Keratinocyte (primary cell): Measurements from ENCODE around the gene ZNF33A. TPM values are rescaled to one million over a fixed set of nuclear protein-coding genes. Genes with fewer than 3 reads are reported as not detected.

Experiments used
- DNase-seq: peaks from one replicate; pipeline ENCODE4 v3.0.0-alpha.2; 2011; ENCODE audit warnings: low read depth, missing footprints, low spot score
- FAIRE-seq: peaks from 2 replicates; lab custom pipeline; 2011; peaks lifted over from hg19 to GRCh38; lab: Jason Lieb, UNC
- H2AFZ ChIP-seq: 2 replicates; pipeline ENCODE4 v1.6.0; 2012; ENCODE audit warnings: low read length, control low read depth, inconsistent platforms; ENCODE audit not compliant: control insufficient read depth
- H3K27ac ChIP-seq: 2 replicates; pipeline ENCODE4 v1.5.1; 2011; ENCODE audit warnings: low read length; ENCODE audit not compliant: control insufficient read depth, insufficient read depth
- H3K27me3 ChIP-seq: 3 replicates; pipeline ENCODE4 v1.6.0; 2011; ENCODE audit warnings: low read length; ENCODE audit not compliant: control insufficient read depth, insufficient read depth; ENCODE audit errors: extremely low read depth
- H3K36me3 ChIP-seq, 2 experiments: 2 replicates in 1 of 2; 3 replicates in 1 of 2; pipeline ENCODE4 v1.5.1; 2011; ENCODE audit warnings: low read length in 2 of 2, mild to moderate bottlenecking in 1 of 2; ENCODE audit not compliant: control insufficient read depth in 2 of 2, insufficient read depth in 2 of 2; ENCODE audit errors: extremely low read depth in 1 of 2
- H3K4me1 ChIP-seq: 3 replicates; pipeline ENCODE4 v1.5.1; 2011; ENCODE audit warnings: low read length; ENCODE audit not compliant: control insufficient read depth, insufficient read depth; ENCODE audit errors: extremely low read depth
- H3K4me2 ChIP-seq: 3 replicates; pipeline ENCODE4 v1.6.0; 2011; ENCODE audit warnings: low read depth, low read length; ENCODE audit not compliant: control insufficient read depth, insufficient read depth; ENCODE audit errors: extremely low read depth
- H3K4me3 ChIP-seq, 3 experiments: fragments of 200-600 bp in 1 of 3; sonication (generic) in 1 of 3; 2 replicates in 2 of 3; 3 replicates in 1 of 3; pipeline ENCODE4 v1.5.1; 2011 to 2016; ENCODE audit warnings: low read length in 3 of 3, mild to moderate bottlenecking in 3 of 3, control low read depth in 2 of 3, inconsistent platforms in 1 of 3, low read depth in 1 of 3, mixed read lengths in 1 of 3, mixed run types in 1 of 3, moderate library complexity in 1 of 3; ENCODE audit not compliant: control insufficient read depth in 2 of 3, insufficient read depth in 2 of 3; ENCODE audit errors: extremely low read depth in 1 of 3
- H3K79me2 ChIP-seq: 2 replicates; pipeline ENCODE4 v1.6.0; 2012; ENCODE audit warnings: low read length; ENCODE audit not compliant: control insufficient read depth, insufficient read depth
- H3K9ac ChIP-seq: 3 replicates; pipeline ENCODE4 v1.6.0; 2011; ENCODE audit warnings: low read length; ENCODE audit not compliant: control insufficient read depth, insufficient read depth; ENCODE audit errors: extremely low read depth
- H3K9me1 ChIP-seq: 3 replicates; pipeline ENCODE4 v1.6.0; 2011; ENCODE audit warnings: low read length; ENCODE audit not compliant: control insufficient read depth, insufficient read depth; ENCODE audit errors: extremely low read depth
- H3K9me3 ChIP-seq: 2 replicates; pipeline ENCODE4 v1.5.1; 2012; ENCODE audit warnings: low read depth, low read length; ENCODE audit not compliant: control insufficient read depth
- H4K20me1 ChIP-seq: 3 replicates; pipeline ENCODE4 v1.6.0; 2011; ENCODE audit warnings: low read length; ENCODE audit not compliant: control insufficient read depth, insufficient read depth; ENCODE audit errors: extremely low read depth
- CTCF ChIP-seq, 3 experiments: IDR thresholded peaks in 1 of 3; conservative IDR thresholded peaks in 1 of 3; optimal IDR thresholded peaks in 1 of 3; 2 replicates in 2 of 3; 3 replicates in 1 of 3; pipeline versions ENCODE3 to v1.5.1; 2011; ENCODE audit warnings: low read length in 3 of 3, mild to moderate bottlenecking in 3 of 3, moderate library complexity in 2 of 3, control low read depth in 1 of 3, inconsistent platforms in 1 of 3; ENCODE audit not compliant: insufficient read depth in 2 of 3; ENCODE audit errors: extremely low read depth in 1 of 3
- EZH2 ChIP-seq: IDR thresholded peaks from one replicate; pipeline ENCODE4 v1.6.1; 2012; ENCODE audit warnings: inconsistent platforms, mild to moderate bottlenecking, low read length, moderate library complexity
- dilution Hi-C: fragments of 300-500 bp; cut with MboI; formaldehyde crosslinking; loops from one replicate; pipeline ENCODE4 v1.7.0; 2020; ENCODE audit warnings: low sequenced_read_pairs; ENCODE audit not compliant: extremely low pct_ligation_motif_present
- polyA plus RNA-seq, 5 experiments: library from polyadenylated mRNA; depleted of rRNA in 3 of 5; stranded (reverse) in 3 of 5; stranded (forward) in 1 of 5; unstranded in 1 of 5; fragments of >200 nt; gene quantifications; 1 replicate in 1 of 5; 2 replicates in 3 of 5; 3 replicates in 1 of 5; pipeline versions ENCODE4 v1.2.1 to v1.2.3, GENCODE V29; 2011 to 2012; ENCODE audit warnings: missing spikeins in 2 of 5, low read depth in 1 of 5, low replicate concordance in 1 of 5

ZNF33A gene
- polyA plus RNA-seq, 1 donor (not counting 4 experiments of a cell fraction or from before 2014, with no cell fraction given) = 14.3 TPM

- FAIRE-seq = no peak
These were observed 27.8 kb downstream of the ZNF33A start for GRCh38 chr10:38038107-38038931.

GRCh38 chr10:38038932-38039245, 28.4 kb downstream of the ZNF33A start:
- no peak for FAIRE-seq
- no peaks in the 10 kb centered on the region for H3K27me3 ChIP-seq
- dilution Hi-C loops = no loop called here

More at GRCh38 chr10:38038107-38038931, 27.8 kb downstream of the ZNF33A start:
- DNase-seq = no peak
- no peak overlapping the region for H3K27ac ChIP-seq
- no peak overlapping the region for H3K4me3 ChIP-seq
- H3K9me3 ChIP-seq = no peaks in the 10 kb centered on the region
- H3K4me2 ChIP-seq = no peak overlapping the region
- no peaks in the 10 kb centered on the region for H3K4me1 ChIP-seq
- H3K9me1 ChIP-seq = no peaks in the 10 kb centered on the region
- no peaks in the 10 kb centered on the region for H3K27me3 ChIP-seq
- dilution Hi-C loops = no loop called here
- H3K79me2 ChIP-seq = no peaks in the 10 kb centered on the region
- no peak overlapping the region for H3K9ac ChIP-seq
- no peaks in the 10 kb centered on the region for H4K20me1 ChIP-seq
- no peak for TF ChIP-seq CTCF (optimal IDR thresholded peaks at IDR 0.05 in 1 of 3, IDR thresholded peaks at IDR 0.05 in 1 of 3, conservative IDR thresholded peaks at IDR 0.05 in 1 of 3; ENCODE audit: extremely low read depth in 1 of 3, insufficient read depth in 2 of 3, low read length in 3 of 3)
- TF ChIP-seq EZH2 = no peak
- H3K36me3 ChIP-seq = peaks cover 0 to 3% of the 10 kb centered on the region in 2 experiments
- H2AFZ ChIP-seq = no peak overlapping the region

More at GRCh38 chr10:38038932-38039245, 28.4 kb downstream of the ZNF33A start:
- H3K9me1 ChIP-seq = no peaks in the 10 kb centered on the region
- no peaks in the 10 kb centered on the region for H3K9me3 ChIP-seq
- H3K4me3 ChIP-seq = no peak overlapping the region
- no peaks in the 10 kb centered on the region for H3K4me1 ChIP-seq
- H3K79me2 ChIP-seq = no peaks in the 10 kb centered on the region
- no peak overlapping the region for H3K27ac ChIP-seq
- peaks cover 0 to 3% of the 10 kb centered on the region in 2 experiments for H3K36me3 ChIP-seq
- no peak for DNase-seq
- TF ChIP-seq EZH2 = no peak
- no peak for TF ChIP-seq CTCF (optimal IDR thresholded peaks at IDR 0.05 in 1 of 3, IDR thresholded peaks at IDR 0.05 in 1 of 3, conservative IDR thresholded peaks at IDR 0.05 in 1 of 3; ENCODE audit: extremely low read depth in 1 of 3, insufficient read depth in 2 of 3, low read length in 3 of 3)
- H3K4me2 ChIP-seq = no peak overlapping the region
- no peak overlapping the region for H2AFZ ChIP-seq
- no peak overlapping the region for H3K9ac ChIP-seq
- H4K20me1 ChIP-seq = no peaks in the 10 kb centered on the region
